Right lobe of liver (tissue), 6 donors: ENCODE data around the gene UBE3B. TPM values are rescaled to one million over a fixed set of nuclear protein-coding genes. Genes with fewer than 3 reads are reported as not detected.
"Not testable (repeated sequence)": the region's sequence is repeated elsewhere in the genome, so short reads cannot be mapped to it uniquely, and the experiment has no call there.

Experiments used
- ATAC-seq, 4 donors: fragments of 200-7000 bp; cut with Tn5 transposase; one replicate each; pipeline ENCODE4 v1.9.1; 2020; ENCODE audit warnings: mild to moderate bottlenecking in 4 of 4, moderate library complexity in 4 of 4
- DNase-seq, 3 donors: peaks; one replicate each; pipeline ENCODE4 v3.0.0-alpha.2; 2020
- H3K27ac ChIP-seq, 3 donors: fragments of 200-600 bp; one replicate each; pipeline ENCODE4 v1.8.0; 2022
- H3K27me3 ChIP-seq, 2 donors: fragments of 200-600 bp; one replicate each; pipeline ENCODE4 v1.8.0; 2022
- H3K36me3 ChIP-seq, 4 donors: fragments of 200-600 bp; sonication (generic) in 1 of 4; one replicate each; pipeline versions ENCODE4 v1.5.1 to v1.8.0; 2017 to 2022; ENCODE audit warnings: control low read depth in 1 of 4
- H3K4me1 ChIP-seq, 4 donors: fragments of 200-600 bp; sonication (generic) in 1 of 4; one replicate each; pipeline versions ENCODE4 v1.5.1 to v1.8.0; 2017 to 2022; ENCODE audit warnings: control low read depth in 1 of 4
- H3K4me3 ChIP-seq, 3 donors: fragments of 200-600 bp; one replicate each; pipeline ENCODE4 v1.8.0; 2022
- H3K9me3 ChIP-seq, 4 donors: fragments of 200-600 bp; sonication (generic) in 1 of 4; one replicate each; pipeline versions ENCODE4 v1.5.1 to v1.8.0; 2017 to 2022; ENCODE audit warnings: control low read depth in 1 of 4
- POLR2A ChIP-seq: fragments of 450-650 bp; IDR thresholded peaks from one replicate; pipeline ENCODE4 v1.6.1; 2017; ENCODE audit warnings: antibody characterized with exemption, mild to moderate bottlenecking
- WGBS: methylation state at CpG from one replicate; pipeline ENCODE4 v1.1.6; 2018; ENCODE audit warnings: low coverage, low lambda C conversion rate; ENCODE audit not compliant: insufficient coverage; ENCODE audit errors: missing lambda C conversion rate; 5-methylcytosine and 5-hydroxymethylcytosine counted together
- intact Hi-C, 2 donors: fragments of 100-400 bp; cut with DNase I; formaldehyde crosslinking; loops; one replicate each; pipeline versions ENCODE4 v1.11.2 to v1.14.1; 2022
- total RNA-seq, 6 experiments: library from RNA; depleted of rRNA in 2 of 6; stranded (reverse); fragments of >200 nt in 2 of 6; fragmentation: NEBNext Ultra II Directional in 3 of 6; extraction: Animal tissue kit (Norgen Biotek cat#: 25700) in 3 of 6; gene quantifications; one replicate each; pipeline versions ENCODE4 v1.1.0 to v1.2.4, GENCODE V29; 2016 to 2023
- TF ChIP-seq, protein P1 (sequence below), 4 donors: fragments of 200-600 bp in 3 of 4; fragments of 450-650 bp in 1 of 4; IDR thresholded peaks; one replicate each; pipeline versions ENCODE4 v1.5.1 to v1.8.0; 2016 to 2022; ENCODE audit warnings: antibody characterized with exemption in 4 of 4, mild to moderate bottlenecking in 2 of 4
- donor health status: DM: no; HTN: yes; CAD: no.
- donor health status: DM: no; HTN: no; CAD: no.
- donor health status: DM: no; HTN: no; CAD: no.
- donor health status: DM: no; HTN: yes; CAD: no.
- donor health status: DM: no; HTN: yes; CAD: no.

The UBE3B gene
- total RNA-seq, 6 experiments from 2014 or later, result 15.3 to 31.8 (median 22.5) TPM

DNA sequence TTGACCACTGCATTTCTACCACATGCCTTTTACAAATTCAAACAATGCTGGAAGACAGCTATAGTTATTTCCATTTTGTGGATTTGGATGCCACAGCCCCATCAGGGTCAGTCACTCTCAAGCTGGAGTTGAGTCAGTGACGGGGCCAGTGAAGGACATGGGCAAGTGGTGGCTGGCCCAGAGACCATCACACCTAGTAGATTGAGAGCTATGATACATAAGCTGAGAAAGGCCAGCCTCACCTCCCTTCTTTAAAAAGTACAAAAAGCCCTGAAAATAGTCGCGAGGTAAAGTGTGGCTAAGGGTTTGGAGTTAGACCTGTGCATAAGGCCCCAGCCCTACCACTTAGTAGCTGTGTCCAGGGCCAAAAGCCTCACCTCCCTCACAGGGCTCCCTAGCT is 4.4 kb upstream of the UBE3B start:
- intact Hi-C loops, result no loop called here
- H3K9me3 ChIP-seq, result no peaks in the 10 kb centered on the region
- no peak overlapping the region for H3K27ac ChIP-seq
- DNase-seq (no peak), ATAC-seq (no peak)
- H3K4me3 ChIP-seq, result no peak overlapping the region
- 90% methylated on average over 2 of the region's 3 CpGs for WGBS
- no peak for TF ChIP-seq POLR2A
- TF ChIP-seq, protein P1, sequence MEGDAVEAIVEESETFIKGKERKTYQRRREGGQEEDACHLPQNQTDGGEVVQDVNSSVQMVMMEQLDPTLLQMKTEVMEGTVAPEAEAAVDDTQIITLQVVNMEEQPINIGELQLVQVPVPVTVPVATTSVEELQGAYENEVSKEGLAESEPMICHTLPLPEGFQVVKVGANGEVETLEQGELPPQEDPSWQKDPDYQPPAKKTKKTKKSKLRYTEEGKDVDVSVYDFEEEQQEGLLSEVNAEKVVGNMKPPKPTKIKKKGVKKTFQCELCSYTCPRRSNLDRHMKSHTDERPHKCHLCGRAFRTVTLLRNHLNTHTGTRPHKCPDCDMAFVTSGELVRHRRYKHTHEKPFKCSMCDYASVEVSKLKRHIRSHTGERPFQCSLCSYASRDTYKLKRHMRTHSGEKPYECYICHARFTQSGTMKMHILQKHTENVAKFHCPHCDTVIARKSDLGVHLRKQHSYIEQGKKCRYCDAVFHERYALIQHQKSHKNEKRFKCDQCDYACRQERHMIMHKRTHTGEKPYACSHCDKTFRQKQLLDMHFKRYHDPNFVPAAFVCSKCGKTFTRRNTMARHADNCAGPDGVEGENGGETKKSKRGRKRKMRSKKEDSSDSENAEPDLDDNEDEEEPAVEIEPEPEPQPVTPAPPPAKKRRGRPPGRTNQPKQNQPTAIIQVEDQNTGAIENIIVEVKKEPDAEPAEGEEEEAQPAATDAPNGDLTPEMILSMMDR (IDR thresholded peaks at IDR 0.05), result no peak
- H3K36me3 ChIP-seq, result peaks cover 0 to 8% (median 3%) of the 10 kb centered on the region in 4 donors
- H3K4me1 ChIP-seq, result peaks cover 0 to 15% (median under 1%) of the 10 kb centered on the region in 4 donors
- no peaks in the 10 kb centered on the region for H3K27me3 ChIP-seq

DNA sequence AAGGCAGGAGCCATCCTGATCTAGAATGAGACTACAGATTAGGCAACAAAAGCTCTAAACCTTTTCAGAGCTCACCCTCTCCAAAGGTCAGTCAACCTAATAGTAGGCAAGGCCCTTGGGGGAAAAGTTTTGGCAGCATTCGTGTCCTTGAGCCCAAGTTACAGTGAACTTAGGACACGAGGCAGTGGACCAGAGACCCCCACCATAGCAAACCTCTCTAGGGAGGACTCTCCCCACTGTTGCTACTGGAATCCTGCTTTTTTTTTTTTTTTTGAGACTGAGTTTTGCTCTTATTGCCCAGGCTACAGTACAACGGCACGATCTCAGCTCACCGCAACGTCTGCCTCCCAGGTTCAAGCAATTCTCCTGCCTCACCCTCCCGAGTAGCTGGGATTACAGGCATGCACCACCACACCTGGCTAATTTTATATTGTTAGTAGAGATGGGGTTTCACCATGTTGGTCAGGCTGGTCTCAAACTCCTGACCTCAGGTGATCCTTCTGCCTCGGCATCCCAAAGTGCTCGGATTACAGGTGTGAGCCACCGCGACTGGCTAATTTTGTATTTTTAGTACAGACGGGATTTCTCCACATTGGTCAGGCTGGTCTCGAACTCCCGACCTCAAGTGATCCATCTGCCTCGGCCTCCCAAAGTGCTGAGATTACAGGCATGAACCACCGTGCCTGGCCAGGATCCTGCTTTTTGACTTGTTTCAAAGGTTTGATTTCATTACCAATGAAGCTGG is 3.7 kb upstream of the UBE3B start:
- DNase-seq, H3K4me3 ChIP-seq, ATAC-seq, H3K9me3 ChIP-seq, H3K27me3 ChIP-seq, H3K36me3 ChIP-seq, intact Hi-C loops, H3K27ac ChIP-seq: not testable (repeated sequence)
- H3K4me1 ChIP-seq, result peaks cover 0 to 18% (median 4%) of the 10 kb centered on the region in 4 donors
- WGBS, result 92% methylated on average over 10 of the region's 16 CpGs

GRCh38 chr12:109475121-109475520 is 2.3 kb upstream of the UBE3B start:
- H3K27ac ChIP-seq, result no peak overlapping the region

GRCh38 chr12:109475993-109476806 is 1.2 kb upstream of the UBE3B start:
- Histone ChIP-seq H3K4me1 (peaks cover 0 to 24% (median 5%) of the 10 kb centered on the region in 4 donors), H3K4me3 (peak overlapping the region; percentile 94 to 99 (median 98)), H3K27me3 (no peaks in the 10 kb centered on the region), H3K36me3 (peaks cover 0 to 3% (median 0%) of the 10 kb centered on the region in 4 donors), H3K9me3 (no peaks in the 10 kb centered on the region), H3K27ac (peak overlapping the region; percentile 98 to 99 (median 98))
- WGBS, result 27% methylated on average over 12 of the region's 19 CpGs
- intact Hi-C loops, result no loop called here
- DNase-seq (no peak), ATAC-seq (no peak)
- no peak for TF ChIP-seq POLR2A
- TF ChIP-seq, protein P1 (IDR thresholded peaks at IDR 0.05), result no peak

More at GRCh38 chr12:109475121-109475520, 2.3 kb upstream of the UBE3B start:
- DNase-seq (no peak), ATAC-seq (no peak)
- H3K36me3 ChIP-seq, result peaks cover 0 to 3% (median 0%) of the 10 kb centered on the region in 4 donors
- intact Hi-C loops, result no loop called here
- H3K4me1 ChIP-seq, result peaks cover 0 to 24% (median 5%) of the 10 kb centered on the region in 4 donors
- H3K4me3 ChIP-seq, result no peak overlapping the region
- H3K27me3 ChIP-seq, result no peaks in the 10 kb centered on the region
- H3K9me3 ChIP-seq, result no peaks in the 10 kb centered on the region
- no peak for TF ChIP-seq POLR2A
- TF ChIP-seq, protein P1 (IDR thresholded peaks at IDR 0.05), result no peak
- 90% methylated on average over 7 of the region's 7 CpGs for WGBS
